ENCODE data around the gene NF1. TPM values are rescaled to one million over a fixed set of nuclear protein-coding genes. Genes with fewer than 3 reads are reported as not detected.
"Not testable (repeated sequence)": the region's sequence is repeated elsewhere in the genome, so short reads cannot be mapped to it uniquely, and the experiment has no call there.

Gene NF1
- total RNA-seq, 1 donor = 67.0 TPM

DNA sequence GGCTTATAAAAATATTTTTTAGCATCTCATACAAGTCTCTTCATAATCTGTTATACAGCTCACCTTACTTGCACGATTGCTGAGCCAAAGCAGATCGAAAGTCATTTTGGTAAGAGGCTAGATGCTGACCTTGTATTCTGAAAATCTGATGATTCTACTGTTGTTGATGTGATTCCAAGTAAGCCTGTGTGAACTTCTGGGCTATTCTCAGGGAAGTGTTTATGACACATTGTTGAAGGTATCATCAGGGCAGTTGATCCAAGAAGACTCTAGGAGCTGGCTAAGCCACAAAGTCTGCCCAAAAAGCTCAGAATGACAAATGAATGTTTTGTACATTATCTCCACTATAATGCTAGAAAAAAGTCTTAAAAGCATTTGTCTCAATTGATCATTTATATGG lies 186.3 kb downstream of the NF1 start:
- TF ChIP-seq, protein P1, sequence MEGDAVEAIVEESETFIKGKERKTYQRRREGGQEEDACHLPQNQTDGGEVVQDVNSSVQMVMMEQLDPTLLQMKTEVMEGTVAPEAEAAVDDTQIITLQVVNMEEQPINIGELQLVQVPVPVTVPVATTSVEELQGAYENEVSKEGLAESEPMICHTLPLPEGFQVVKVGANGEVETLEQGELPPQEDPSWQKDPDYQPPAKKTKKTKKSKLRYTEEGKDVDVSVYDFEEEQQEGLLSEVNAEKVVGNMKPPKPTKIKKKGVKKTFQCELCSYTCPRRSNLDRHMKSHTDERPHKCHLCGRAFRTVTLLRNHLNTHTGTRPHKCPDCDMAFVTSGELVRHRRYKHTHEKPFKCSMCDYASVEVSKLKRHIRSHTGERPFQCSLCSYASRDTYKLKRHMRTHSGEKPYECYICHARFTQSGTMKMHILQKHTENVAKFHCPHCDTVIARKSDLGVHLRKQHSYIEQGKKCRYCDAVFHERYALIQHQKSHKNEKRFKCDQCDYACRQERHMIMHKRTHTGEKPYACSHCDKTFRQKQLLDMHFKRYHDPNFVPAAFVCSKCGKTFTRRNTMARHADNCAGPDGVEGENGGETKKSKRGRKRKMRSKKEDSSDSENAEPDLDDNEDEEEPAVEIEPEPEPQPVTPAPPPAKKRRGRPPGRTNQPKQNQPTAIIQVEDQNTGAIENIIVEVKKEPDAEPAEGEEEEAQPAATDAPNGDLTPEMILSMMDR (IDR thresholded peaks at IDR 0.05; ENCODE audit: extremely low read depth, low read depth, low read length) = no peak
- no peaks in the 10 kb centered on the region for H3K27me3 ChIP-seq (ENCODE audit: insufficient read depth, low read length)
- peaks cover 4% of the 10 kb centered on the region for H3K4me1 ChIP-seq (ENCODE audit: insufficient read depth, low read length)
- no peak overlapping the region for H2AFZ ChIP-seq (ENCODE audit: low read length)
- H3K79me2 ChIP-seq (ENCODE audit: insufficient read depth, low read length) = no peaks in the 10 kb centered on the region
- H3K4me3 ChIP-seq (ENCODE audit: insufficient read depth, low read length) = no peak overlapping the region
- no peak overlapping the region for H3K27ac ChIP-seq (ENCODE audit: low read depth, low read length)
- H3K4me2 ChIP-seq (ENCODE audit: insufficient read depth, low read length) = no peak overlapping the region
- H3K36me3 ChIP-seq (ENCODE audit: insufficient read depth, low read length) = peaks cover 15% of the 10 kb centered on the region
- H3K9me3 ChIP-seq (ENCODE audit: low read depth, low read length) = no peaks in the 10 kb centered on the region
- DNase-seq (ENCODE audit: insufficient read length, low spot score, missing footprints) = no peak
- H4K20me1 ChIP-seq (ENCODE audit: insufficient read depth, low read length) = no peaks in the 10 kb centered on the region

DNA sequence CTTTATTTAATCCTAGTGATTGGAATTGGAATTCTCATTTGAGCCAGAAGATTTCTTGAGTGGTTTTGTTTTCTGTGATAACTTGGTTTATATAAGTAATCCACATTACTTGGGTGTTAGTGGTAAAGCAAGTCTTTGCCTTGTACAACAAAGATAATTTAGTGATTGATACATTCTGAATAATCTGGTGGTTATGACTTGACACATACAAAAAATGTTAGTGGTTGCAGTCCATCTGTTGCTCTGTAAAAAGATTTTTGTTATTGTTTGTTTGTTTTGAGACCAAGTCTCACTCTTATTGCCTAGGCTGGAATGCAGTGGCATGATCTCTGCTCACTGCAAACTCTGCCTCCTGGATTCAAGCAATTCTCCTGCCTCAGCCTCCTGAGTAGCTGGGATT lies 189.1 kb downstream of the NF1 start:
- H4K20me1 ChIP-seq (ENCODE audit: insufficient read depth, low read length) = no peaks in the 10 kb centered on the region
- no peaks in the 10 kb centered on the region for H3K79me2 ChIP-seq (ENCODE audit: insufficient read depth, low read length)
- H3K27ac ChIP-seq (ENCODE audit: low read depth, low read length) = no peak overlapping the region
- H3K4me3 ChIP-seq (ENCODE audit: insufficient read depth, low read length) = no peak overlapping the region
- H3K9me3 ChIP-seq (ENCODE audit: low read depth, low read length) = no peaks in the 10 kb centered on the region
- peaks cover 4% of the 10 kb centered on the region for H3K4me1 ChIP-seq (ENCODE audit: insufficient read depth, low read length)
- TF ChIP-seq, protein P1 (IDR thresholded peaks at IDR 0.05; ENCODE audit: extremely low read depth, low read depth, low read length) = no peak
- H3K27me3 ChIP-seq (ENCODE audit: insufficient read depth, low read length) = no peaks in the 10 kb centered on the region
- H2AFZ ChIP-seq (ENCODE audit: low read length) = no peak overlapping the region
- no peak for DNase-seq (ENCODE audit: insufficient read length, low spot score, missing footprints)
- peaks cover 5% of the 10 kb centered on the region for H3K36me3 ChIP-seq (ENCODE audit: insufficient read depth, low read length)
- no peak overlapping the region for H3K4me2 ChIP-seq (ENCODE audit: insufficient read depth, low read length)

DNA sequence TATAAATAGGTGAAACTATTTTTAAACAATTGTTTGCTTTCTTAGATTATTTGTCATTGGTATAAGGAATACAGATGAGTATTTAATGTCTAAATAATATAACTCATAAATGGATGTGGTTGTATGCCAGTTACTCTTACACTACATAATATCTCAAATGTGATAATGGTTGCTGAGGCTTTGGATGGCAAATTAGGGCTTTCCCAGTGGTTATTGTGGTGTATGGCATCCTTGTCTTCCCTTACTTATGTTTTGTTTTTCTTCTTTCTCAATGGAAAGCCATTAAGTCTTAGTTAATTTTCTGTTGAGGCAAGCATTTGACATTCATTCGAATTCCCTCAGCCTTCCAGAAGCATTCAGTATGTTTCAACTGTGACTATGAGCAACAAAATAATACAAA lies 191.8 kb downstream of the NF1 start:
- no peaks in the 10 kb centered on the region for H3K27me3 ChIP-seq (ENCODE audit: insufficient read depth, low read length)
- peaks cover 3% of the 10 kb centered on the region for H3K79me2 ChIP-seq (ENCODE audit: insufficient read depth, low read length)
- H3K36me3 ChIP-seq (ENCODE audit: insufficient read depth, low read length) = no peaks in the 10 kb centered on the region
- no peak overlapping the region for H2AFZ ChIP-seq (ENCODE audit: low read length)
- H3K9me3 ChIP-seq (ENCODE audit: low read depth, low read length) = no peaks in the 10 kb centered on the region
- H4K20me1 ChIP-seq (ENCODE audit: insufficient read depth, low read length) = no peaks in the 10 kb centered on the region
- no peak for DNase-seq (ENCODE audit: insufficient read length, low spot score, missing footprints)
- no peak overlapping the region for H3K4me2 ChIP-seq (ENCODE audit: insufficient read depth, low read length)
- TF ChIP-seq, protein P1 (IDR thresholded peaks at IDR 0.05; ENCODE audit: extremely low read depth, low read depth, low read length) = peak; percentile 14
- H3K4me1 ChIP-seq (ENCODE audit: insufficient read depth, low read length) = peaks cover 5% of the 10 kb centered on the region
- no peak overlapping the region for H3K4me3 ChIP-seq (ENCODE audit: insufficient read depth, low read length)
- H3K27ac ChIP-seq (ENCODE audit: low read depth, low read length) = no peak overlapping the region

DNA sequence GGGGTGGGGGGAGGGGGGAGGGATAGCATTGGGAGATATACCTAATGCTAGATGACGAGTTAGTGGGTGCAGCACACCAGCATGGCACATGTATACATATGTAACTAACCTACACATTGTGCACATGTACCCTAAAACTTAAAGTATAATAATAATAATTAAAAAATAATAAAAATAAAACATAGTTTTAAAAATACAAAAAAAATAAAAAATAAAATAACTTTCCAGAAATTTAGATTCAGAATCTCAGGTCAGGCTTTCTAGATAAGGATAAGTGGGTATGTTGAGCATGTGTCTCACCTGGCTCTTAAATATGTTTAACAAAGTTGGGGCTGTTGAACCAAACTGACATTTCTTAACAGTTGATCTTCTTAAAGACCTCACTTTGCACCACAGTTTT lies 193.2 kb downstream of the NF1 start:
- not testable (repeated sequence) for H3K27me3 ChIP-seq (ENCODE audit: insufficient read depth, low read length); DNase-seq (ENCODE audit: insufficient read length, low spot score, missing footprints); H3K4me3 ChIP-seq (ENCODE audit: insufficient read depth, low read length); H4K20me1 ChIP-seq (ENCODE audit: insufficient read depth, low read length); H3K9me3 ChIP-seq (ENCODE audit: low read depth, low read length); H2AFZ ChIP-seq (ENCODE audit: low read length); H3K27ac ChIP-seq (ENCODE audit: low read depth, low read length); H3K79me2 ChIP-seq (ENCODE audit: insufficient read depth, low read length); H3K4me2 ChIP-seq (ENCODE audit: insufficient read depth, low read length); H3K36me3 ChIP-seq (ENCODE audit: insufficient read depth, low read length); H3K4me1 ChIP-seq (ENCODE audit: insufficient read depth, low read length)
